ENCODE measurements around the gene PIGW.
"Not testable (repeated sequence)": the region's sequence is repeated elsewhere in the genome, so short reads cannot be mapped to it uniquely, and the experiment has no call there.

PIGW gene

GRCh38 chr17:36504156-36504545, 30.6 kb upstream of the PIGW start:
- Histone ChIP-seq H3K4me3 (replicated peaks; ENCODE audit: low read depth, low read length) (no peak overlapping the region), H3K36me3 (ENCODE audit: control insufficient read depth, insufficient read depth, low read length) (peaks cover 43% of the 10 kb centered on the region), H3K27me3 (replicated peaks; ENCODE audit: control insufficient read depth, insufficient read depth, low read length) (no peaks in the 10 kb centered on the region)
- TF ChIP-seq CTCF (IDR thresholded peaks at IDR 0.05; ENCODE audit: insufficient read depth, low read length, poor library complexity, severe bottlenecking): no peak
- no peak for DNase-seq (ENCODE audit: extremely low read depth, insufficient read length)

GRCh38 chr17:36505171-36505570, 29.6 kb upstream of the PIGW start:
- DNase-seq (ENCODE audit: extremely low read depth, insufficient read length): no peak
- Histone ChIP-seq H3K36me3 (ENCODE audit: control insufficient read depth, insufficient read depth, low read length) (peaks cover 46% of the 10 kb centered on the region), H3K27me3 (replicated peaks; ENCODE audit: control insufficient read depth, insufficient read depth, low read length) (no peaks in the 10 kb centered on the region), H3K4me3 (replicated peaks; ENCODE audit: low read depth, low read length) (no peak overlapping the region)
- TF ChIP-seq CTCF (IDR thresholded peaks at IDR 0.05; ENCODE audit: insufficient read depth, low read length, poor library complexity, severe bottlenecking): no peak

- Histone ChIP-seq H3K27me3 (replicated peaks; ENCODE audit: control insufficient read depth, insufficient read depth, low read length) (no peaks in the 10 kb centered on the region), H3K4me3 (replicated peaks; ENCODE audit: low read depth, low read length) (no peak overlapping the region), H3K36me3 (ENCODE audit: control insufficient read depth, insufficient read depth, low read length) (peaks cover 46% of the 10 kb centered on the region)
- no peak for DNase-seq (ENCODE audit: extremely low read depth, insufficient read length)
- no peak for TF ChIP-seq CTCF (IDR thresholded peaks at IDR 0.05; ENCODE audit: insufficient read depth, low read length, poor library complexity, severe bottlenecking)
Measured at GRCh38 chr17:36506249-36506826, 28.4 kb upstream of the PIGW start.

- TF ChIP-seq CTCF (IDR thresholded peaks at IDR 0.05; ENCODE audit: insufficient read depth, low read length, poor library complexity, severe bottlenecking): no peak
- Histone ChIP-seq H3K36me3 (ENCODE audit: control insufficient read depth, insufficient read depth, low read length) (peaks cover 47% of the 10 kb centered on the region), H3K4me3 (replicated peaks; ENCODE audit: low read depth, low read length) (no peak overlapping the region), H3K27me3 (replicated peaks; ENCODE audit: control insufficient read depth, insufficient read depth, low read length) (no peaks in the 10 kb centered on the region)
- no peak for DNase-seq (ENCODE audit: extremely low read depth, insufficient read length)
Measured at GRCh38 chr17:36506831-36507230, 28.0 kb upstream of the PIGW start.

GRCh38 chr17:36507266-36507665, 27.5 kb upstream of the PIGW start:
- TF ChIP-seq CTCF (IDR thresholded peaks at IDR 0.05; ENCODE audit: insufficient read depth, low read length, poor library complexity, severe bottlenecking): no peak
- DNase-seq (ENCODE audit: extremely low read depth, insufficient read length): no peak
- H3K27me3 ChIP-seq (replicated peaks; ENCODE audit: control insufficient read depth, insufficient read depth, low read length): no peaks in the 10 kb centered on the region
- no peak overlapping the region for H3K4me3 ChIP-seq (replicated peaks; ENCODE audit: low read depth, low read length)
- peaks cover 45% of the 10 kb centered on the region for H3K36me3 ChIP-seq (ENCODE audit: control insufficient read depth, insufficient read depth, low read length)

GRCh38 chr17:36508439-36508838, 26.3 kb upstream of the PIGW start:
- peaks cover 48% of the 10 kb centered on the region for H3K36me3 ChIP-seq (ENCODE audit: control insufficient read depth, insufficient read depth, low read length)

More at GRCh38 chr17:36508439-36508838, 26.3 kb upstream of the PIGW start:
- H3K27me3 ChIP-seq (replicated peaks; ENCODE audit: control insufficient read depth, insufficient read depth, low read length); H3K4me3 ChIP-seq (replicated peaks; ENCODE audit: low read depth, low read length); DNase-seq (ENCODE audit: extremely low read depth, insufficient read length): not testable (repeated sequence)
